Measurements from ENCODE around the gene SAMD4A. TPM values are rescaled to one million over a fixed set of nuclear protein-coding genes. Genes with fewer than 3 reads are reported as not detected.
A peak's percentile ranks its signal among the peaks of the same experiment; 100 is the strongest.

Gene SAMD4A
- polyA plus RNA-seq, 3 donors: 3.2 to 8.6 (median 4.2) TPM

GRCh38 chr14:54784657-54785056 is 217.7 kb downstream of the SAMD4A start:
- no peak for TF ChIP-seq CTCF (IDR thresholded peaks at IDR 0.05)
- WGBS (ENCODE audit: insufficient coverage): 98% methylated on average over 4 of the region's 4 CpGs
- H3K27me3 ChIP-seq (ENCODE audit: control insufficient read depth in 2 of 2, insufficient read depth in 2 of 2, low read length in 2 of 2): peaks cover 0 to 5% of the 10 kb centered on the region in 2 donors
- H3K36me3 Mint-ChIP-seq: peaks cover 25 to 49% of the 10 kb centered on the region in 2 donors
- H3K9me3 Mint-ChIP-seq: peaks cover 0 to 5% (median 0%) of the 10 kb centered on the region in 7 donors
- H3K27ac Mint-ChIP-seq: peak overlapping the region in 3 of 7 donors; percentile 60 to 99 (median 66)
- H3K4me3 ChIP-seq (replicated peaks in 1 of 3; ENCODE audit: low read depth in 2 of 3, low read length in 3 of 3): no peak overlapping the region
- peaks cover 77% of the 10 kb centered on the region for H3K4me1 Mint-ChIP-seq
- H4K20me1 ChIP-seq (ENCODE audit: insufficient read depth, low read length): no peaks in the 10 kb centered on the region
- H3K4me3 Mint-ChIP-seq: peak overlapping the region in 1 of 2 donors; percentile 39
- H3K27ac ChIP-seq (ENCODE audit: low read depth in 1 of 2, low read length in 2 of 2): peak overlapping the region; percentile 95
- H3K27me3 Mint-ChIP-seq (ENCODE audit: low read depth in 3 of 3): peaks cover 9 to 12% (median 12%) of the 10 kb centered on the region in 3 donors
- H3K9me3 ChIP-seq (replicated peaks in 1 of 2; ENCODE audit: control insufficient read depth in 1 of 2, insufficient read depth in 1 of 2, low read length in 2 of 2): no peaks in the 10 kb centered on the region
- DNase-seq: no peak
- H3K9ac ChIP-seq (ENCODE audit: insufficient read depth, low read length, poor library complexity, severe bottlenecking): no peak overlapping the region
- H3K4me2 ChIP-seq (replicated peaks; ENCODE audit: extremely low read depth, low read length, poor library complexity, severe bottlenecking): no peak overlapping the region
- H3K79me2 ChIP-seq (ENCODE audit: insufficient read depth, low read length): no peaks in the 10 kb centered on the region
- no peak overlapping the region for H2AFZ ChIP-seq (ENCODE audit: insufficient read depth, low read depth, low read length, poor library complexity, severe bottlenecking)
- H3K36me3 ChIP-seq (replicated peaks in 1 of 2; ENCODE audit: control insufficient read depth in 1 of 2, insufficient read depth in 2 of 2, low read length in 2 of 2): peaks cover 2 to 20% of the 10 kb centered on the region in 2 donors
- intact Hi-C loops (cut with micrococcal nuclease): no loop called here
- peaks cover 78 to 84% of the 10 kb centered on the region in 2 donors for H3K4me1 ChIP-seq (ENCODE audit: control insufficient read depth in 1 of 2, insufficient read depth in 2 of 2, low read length in 2 of 2)

GRCh38 chr14:54785136-54785777 is 218.3 kb downstream of the SAMD4A start:
- Mint-ChIP-seq H3K27me3 (ENCODE audit: low read depth in 3 of 3) (peaks cover 6 to 9% (median 7%) of the 10 kb centered on the region in 3 donors), H3K4me3 (peak overlapping the region in 1 of 2 donors; percentile 39), H3K36me3 (peaks cover 30 to 49% of the 10 kb centered on the region in 2 donors), H3K27ac (peak overlapping the region in 1 of 7 donors; percentile 13), H3K9me3 (peaks cover 0 to 5% (median 0%) of the 10 kb centered on the region in 7 donors), H3K4me1 (peaks cover 77% of the 10 kb centered on the region)
- Histone ChIP-seq H3K36me3 (replicated peaks in 1 of 2; ENCODE audit: control insufficient read depth in 1 of 2, insufficient read depth in 2 of 2, low read length in 2 of 2) (peaks cover 8 to 26% of the 10 kb centered on the region in 2 donors), H3K27ac (ENCODE audit: low read depth in 1 of 2, low read length in 2 of 2) (peak overlapping the region in 1 of 2 donors; percentile 95), H3K79me2 (ENCODE audit: insufficient read depth, low read length) (no peaks in the 10 kb centered on the region), H3K27me3 (ENCODE audit: control insufficient read depth in 2 of 2, insufficient read depth in 2 of 2, low read length in 2 of 2) (peaks cover 0 to 2% of the 10 kb centered on the region in 2 donors), H3K9me3 (replicated peaks in 1 of 2; ENCODE audit: control insufficient read depth in 1 of 2, insufficient read depth in 1 of 2, low read length in 2 of 2) (no peaks in the 10 kb centered on the region), H4K20me1 (ENCODE audit: insufficient read depth, low read length) (no peaks in the 10 kb centered on the region), H3K9ac (ENCODE audit: insufficient read depth, low read length, poor library complexity, severe bottlenecking) (no peak overlapping the region), H3K4me1 (ENCODE audit: control insufficient read depth in 1 of 2, insufficient read depth in 2 of 2, low read length in 2 of 2) (peaks cover 76 to 79% of the 10 kb centered on the region in 2 donors), H3K4me2 (replicated peaks; ENCODE audit: extremely low read depth, low read length, poor library complexity, severe bottlenecking) (no peak overlapping the region), H3K4me3 (replicated peaks in 1 of 3; ENCODE audit: low read depth in 2 of 3, low read length in 3 of 3) (no peak overlapping the region), H2AFZ (ENCODE audit: insufficient read depth, low read depth, low read length, poor library complexity, severe bottlenecking) (no peak overlapping the region)
- WGBS (ENCODE audit: insufficient coverage): 80% methylated on average over 3 of the region's 8 CpGs
- DNase-seq: no peak
- intact Hi-C loops (cut with micrococcal nuclease): no loop called here
- no peak for TF ChIP-seq CTCF (IDR thresholded peaks at IDR 0.05)
